Heart left ventricle (tissue), 16 donors: ENCODE data around the gene DTNB. TPM values are rescaled to one million over a fixed set of nuclear protein-coding genes. Genes with fewer than 3 reads are reported as not detected.

Experiments
- ATAC-seq, 4 donors: fragments of 200-7000 bp; cut with Tn5 transposase; one replicate each; pipeline ENCODE4 v1.9.1; 2020 to 2022; ENCODE audit warnings: moderate library complexity in 4 of 4, mild to moderate bottlenecking in 3 of 4, moderate number of reproducible peaks in 1 of 4
- DNase-seq, 5 donors: peaks; one replicate each; pipeline ENCODE4 v3.0.0-alpha.2; 2020
- H3K27ac ChIP-seq, 12 donors: fragments of 200-600 bp; sonication (generic) in 4 of 12; one replicate each; pipeline versions ENCODE4 v1.5.0 to v1.8.0; 2016 to 2022; ENCODE audit warnings: mild to moderate bottlenecking in 2 of 12
- H3K27me3 ChIP-seq, 9 donors: fragments of 200-600 bp; sonication (generic) in 2 of 9; one replicate each; pipeline versions ENCODE4 v1.5.1 to v1.8.0; 2016 to 2022; ENCODE audit warnings: mild to moderate bottlenecking in 3 of 9
- H3K36me3 ChIP-seq, 9 donors: fragments of 200-600 bp; sonication (generic) in 2 of 9; one replicate each; pipeline versions ENCODE4 v1.5.0 to v1.8.0; 2018 to 2022; ENCODE audit warnings: mild to moderate bottlenecking in 2 of 9
- H3K4me1 ChIP-seq, 12 donors: fragments of 200-600 bp; sonication (generic) in 4 of 12; one replicate each; pipeline versions ENCODE4 v1.5.0 to v1.8.0; 2016 to 2022; ENCODE audit warnings: mild to moderate bottlenecking in 3 of 12
- H3K4me3 ChIP-seq, 12 donors: fragments of 200-600 bp; sonication (generic) in 4 of 12; one replicate each; pipeline versions ENCODE4 v1.5.0 to v1.8.0; 2017 to 2022; ENCODE audit warnings: mild to moderate bottlenecking in 9 of 12, moderate library complexity in 4 of 12
- H3K9me3 ChIP-seq, 12 donors: fragments of 200-600 bp; sonication (generic) in 4 of 12; one replicate each; pipeline versions ENCODE4 v1.5.0 to v1.8.0; 2016 to 2022; ENCODE audit warnings: mild to moderate bottlenecking in 1 of 12
- POLR2A ChIP-seq, 2 donors: fragments of 450-650 bp; IDR thresholded peaks; one replicate each; pipeline ENCODE4 v1.6.1; 2017; ENCODE audit warnings: antibody characterized with exemption in 2 of 2, mild to moderate bottlenecking in 2 of 2, moderate library complexity in 2 of 2
- WGBS, 4 donors: extraction: QIAGEN DNeasy Blood & Tissue Kit in 2 of 4; methylation state at CpG; one replicate each; pipeline versions ENCODE4 v1.1.5 to v1.1.7; 2013 to 2018; 5-methylcytosine and 5-hydroxymethylcytosine counted together
- intact Hi-C, 10 donors: fragments of 100-400 bp; cut with DNase I; formaldehyde crosslinking; loops; one replicate each; pipeline versions ENCODE4 v1.11.1 to v1.14.2; 2022
- polyA plus RNA-seq, 2 donors: library from polyadenylated mRNA; stranded (reverse); fragments of 200-250 nt; gene quantifications; one replicate each; pipeline ENCODE4 v1.2.3, GENCODE V29; 2013
- total RNA-seq, 9 donors: library from RNA; depleted of rRNA in 2 of 9; stranded (reverse); fragments of >200 nt in 2 of 9; fragmentation: NEBNext Ultra II Directional in 3 of 9; extraction: Animal tissue kit (Norgen Biotek cat#: 25700) in 3 of 9; gene quantifications; one replicate each; pipeline versions ENCODE4 v1.1.0 to v1.2.4, GENCODE V29; 2016 to 2023
- TF ChIP-seq, protein P1 (sequence below), 12 donors: fragments of 200-600 bp; sonication (generic) in 4 of 12; IDR thresholded peaks; one replicate each; pipeline versions ENCODE4 v1.5.0 to v1.8.0; 2018 to 2022; ENCODE audit warnings: antibody characterized with exemption in 12 of 12, mild to moderate bottlenecking in 5 of 12
- donor health status: ischemic (EF 13 %, LVEDD 7.1; RV severe dilation, severe dysfunction).
- donor health status: healthy with polysubstance abuse.
- donor health status: DM: no; HTN: yes; CAD: no.
- donor health status: DM: no; HTN: no; CAD: no.
- donor health status: ischemic (EF 25% LVEDD 6.9; RV normal size, moderate dysfunction).
- donor health status: ischemic (EF 25% LVEDD 5.7; RV mildly dilated, moderate dysfunction).
- donor health status: healthy.
- donor health status: DM: yes; HTN: yes; CAD: no.
- donor health status: ischemic (EF 35%, LVEDD 5.7; RV mildly dilated, moderate dysfunction).
- donor health status: nonischemic (EF 11% LVEDD 7.7; RV severe dilation, severe dysfunction).
- donor health status: DM: yes; HTN: yes; CAD: no.
- donor health status: PGD.
- donor health status: ischemic (EF 29% LVEDD 5.4; RV normal size, mild dysfunction).
- donor health status: nonischemic (EF 23%, LVEDD 6.1; RV moderate dilation, normal function).

DTNB gene
- total and polyA plus RNA-seq, 11 donors, result 2.5 to 17.3 (median 5.6) TPM

- H3K27me3 ChIP-seq, result no peaks in the 10 kb centered on the region
- no peaks in the 10 kb centered on the region for H3K36me3 ChIP-seq
- no peak for ATAC-seq
- H3K27ac ChIP-seq, result no peak overlapping the region
- no peak for DNase-seq
- 70 to 79% (median 71%) methylated on average over 8 of the region's 8 CpGs for WGBS, 4 donors
- TF ChIP-seq POLR2A (IDR thresholded peaks at IDR 0.05), result no peak
- TF ChIP-seq, protein P1, sequence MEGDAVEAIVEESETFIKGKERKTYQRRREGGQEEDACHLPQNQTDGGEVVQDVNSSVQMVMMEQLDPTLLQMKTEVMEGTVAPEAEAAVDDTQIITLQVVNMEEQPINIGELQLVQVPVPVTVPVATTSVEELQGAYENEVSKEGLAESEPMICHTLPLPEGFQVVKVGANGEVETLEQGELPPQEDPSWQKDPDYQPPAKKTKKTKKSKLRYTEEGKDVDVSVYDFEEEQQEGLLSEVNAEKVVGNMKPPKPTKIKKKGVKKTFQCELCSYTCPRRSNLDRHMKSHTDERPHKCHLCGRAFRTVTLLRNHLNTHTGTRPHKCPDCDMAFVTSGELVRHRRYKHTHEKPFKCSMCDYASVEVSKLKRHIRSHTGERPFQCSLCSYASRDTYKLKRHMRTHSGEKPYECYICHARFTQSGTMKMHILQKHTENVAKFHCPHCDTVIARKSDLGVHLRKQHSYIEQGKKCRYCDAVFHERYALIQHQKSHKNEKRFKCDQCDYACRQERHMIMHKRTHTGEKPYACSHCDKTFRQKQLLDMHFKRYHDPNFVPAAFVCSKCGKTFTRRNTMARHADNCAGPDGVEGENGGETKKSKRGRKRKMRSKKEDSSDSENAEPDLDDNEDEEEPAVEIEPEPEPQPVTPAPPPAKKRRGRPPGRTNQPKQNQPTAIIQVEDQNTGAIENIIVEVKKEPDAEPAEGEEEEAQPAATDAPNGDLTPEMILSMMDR (IDR thresholded peaks at IDR 0.05), result no peak
- no peaks in the 10 kb centered on the region for H3K9me3 ChIP-seq
- peaks cover 0 to 13% (median 0%) of the 10 kb centered on the region in 12 donors for H3K4me1 ChIP-seq
- H3K4me3 ChIP-seq, result no peak overlapping the region
- intact Hi-C loops, result no loop called here
Measured at GRCh38 chr2:25411281-25411680, 262.1 kb downstream of the DTNB start.

GRCh38 chr2:25410370-25410769 is 263.0 kb downstream of the DTNB start:
- H3K9me3 ChIP-seq, result no peaks in the 10 kb centered on the region
- H3K4me1 ChIP-seq, result peaks cover 0 to 13% (median 0%) of the 10 kb centered on the region in 12 donors
- DNase-seq, result no peak
- TF ChIP-seq POLR2A (IDR thresholded peaks at IDR 0.05), result no peak
- TF ChIP-seq, protein P1 (IDR thresholded peaks at IDR 0.05), result no peak
- 70 to 78% (median 73%) methylated on average over 6 of the region's 6 CpGs for WGBS, 4 donors
- intact Hi-C loops, result no loop called here
- no peaks in the 10 kb centered on the region for H3K27me3 ChIP-seq
- no peaks in the 10 kb centered on the region for H3K36me3 ChIP-seq
- no peak overlapping the region for H3K27ac ChIP-seq
- ATAC-seq, result no peak
- no peak overlapping the region for H3K4me3 ChIP-seq

DNA sequence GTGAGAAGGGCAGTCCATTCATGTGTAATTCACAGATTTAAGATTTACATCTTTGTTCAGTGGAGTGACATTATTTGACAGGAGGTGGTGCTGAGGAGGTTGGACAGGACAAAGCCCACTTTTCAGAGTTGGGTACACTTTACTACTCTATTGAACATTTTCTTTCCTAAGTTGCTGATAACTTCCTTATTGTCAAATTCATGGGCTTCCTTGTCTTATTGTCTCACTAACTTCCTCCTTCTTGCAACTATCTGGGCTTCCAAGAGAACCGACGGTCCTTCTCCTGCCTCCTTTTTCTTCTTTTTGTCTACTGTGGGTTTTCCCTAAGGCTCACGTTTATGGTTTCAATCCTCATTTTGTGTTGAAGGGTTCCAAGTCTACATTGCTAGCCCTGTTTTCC is 263.9 kb downstream of the DTNB start:
- Histone ChIP-seq H3K4me3 (no peak overlapping the region), H3K4me1 (peaks cover 0 to 13% (median 0%) of the 10 kb centered on the region in 12 donors), H3K27ac (no peak overlapping the region), H3K27me3 (no peaks in the 10 kb centered on the region), H3K9me3 (no peaks in the 10 kb centered on the region), H3K36me3 (no peaks in the 10 kb centered on the region)
- ATAC-seq, result no peak
- TF ChIP-seq, protein P1 (IDR thresholded peaks at IDR 0.05), result no peak
- TF ChIP-seq POLR2A (IDR thresholded peaks at IDR 0.05), result no peak
- 55 to 65% (median 57%) methylated on average over 3 of the region's 3 CpGs for WGBS, 4 donors
- intact Hi-C loops, result no loop called here
- no peak for DNase-seq

DNA sequence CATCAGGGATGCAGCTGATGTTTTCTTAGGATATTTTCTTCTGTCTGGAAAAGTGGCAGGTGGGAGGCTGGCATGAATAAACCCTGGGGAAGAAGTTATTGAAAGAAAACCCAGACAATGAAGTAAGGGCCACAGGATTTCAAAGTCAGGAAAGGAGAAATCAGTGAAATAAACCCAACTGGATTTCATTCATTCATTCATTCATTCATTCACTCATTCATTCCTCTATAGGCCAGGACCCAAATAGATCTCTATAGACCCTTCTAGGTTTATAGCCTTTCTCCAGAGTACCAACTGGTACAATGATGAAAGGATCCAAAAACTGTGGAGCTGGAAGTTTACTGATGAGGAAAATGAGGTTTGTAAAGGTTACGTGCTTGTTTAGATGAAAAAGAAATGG is 264.3 kb downstream of the DTNB start:
- Histone ChIP-seq H3K27me3 (no peaks in the 10 kb centered on the region), H3K36me3 (no peaks in the 10 kb centered on the region), H3K27ac (no peak overlapping the region), H3K4me1 (peaks cover 0 to 13% (median 0%) of the 10 kb centered on the region in 12 donors), H3K9me3 (no peaks in the 10 kb centered on the region), H3K4me3 (no peak overlapping the region)
- intact Hi-C loops, result no loop called here
- 93 to 100% (median 97%) methylated on average over 1 of the region's 1 CpG for WGBS, 4 donors
- ATAC-seq (no peak), DNase-seq (no peak)
- TF ChIP-seq, protein P1 (IDR thresholded peaks at IDR 0.05), result no peak
- no peak for TF ChIP-seq POLR2A (IDR thresholded peaks at IDR 0.05)
